GM10248 (cell line): Measurements from ENCODE around the gene TLR7.

ENCODE experiments used
- CTCF ChIA-PET: fragments of 300-600 bp; sonication (Branson Sonifier 250); formaldehyde crosslinking; extraction: SDS; loops from one replicate; lab custom pipeline; 2021; ENCODE audit warnings: antibody characterized with exemption; lab: Yijun Ruan, JAX
- POLR2A ChIA-PET: fragments of 350-650 bp; sonication (Branson Sonifier 250); formaldehyde crosslinking; extraction: SDS; loops from one replicate; lab custom pipeline; 2020; ENCODE audit warnings: antibody characterized with exemption; lab: Yijun Ruan, JAX
- DNase-seq: peaks from one replicate; pipeline ENCODE4 v3.0.0; 2012; ENCODE audit errors: extremely low spot score
- TF ChIP-seq, protein P1 (sequence below): IDR thresholded peaks from 2 replicates; pipeline ENCODE4 v1.5.1; 2012; ENCODE audit warnings: mild to moderate bottlenecking, low read depth; ENCODE audit errors: extremely low read depth, missing control alignments, control extremely low read depth

The TLR7 gene

DNA sequence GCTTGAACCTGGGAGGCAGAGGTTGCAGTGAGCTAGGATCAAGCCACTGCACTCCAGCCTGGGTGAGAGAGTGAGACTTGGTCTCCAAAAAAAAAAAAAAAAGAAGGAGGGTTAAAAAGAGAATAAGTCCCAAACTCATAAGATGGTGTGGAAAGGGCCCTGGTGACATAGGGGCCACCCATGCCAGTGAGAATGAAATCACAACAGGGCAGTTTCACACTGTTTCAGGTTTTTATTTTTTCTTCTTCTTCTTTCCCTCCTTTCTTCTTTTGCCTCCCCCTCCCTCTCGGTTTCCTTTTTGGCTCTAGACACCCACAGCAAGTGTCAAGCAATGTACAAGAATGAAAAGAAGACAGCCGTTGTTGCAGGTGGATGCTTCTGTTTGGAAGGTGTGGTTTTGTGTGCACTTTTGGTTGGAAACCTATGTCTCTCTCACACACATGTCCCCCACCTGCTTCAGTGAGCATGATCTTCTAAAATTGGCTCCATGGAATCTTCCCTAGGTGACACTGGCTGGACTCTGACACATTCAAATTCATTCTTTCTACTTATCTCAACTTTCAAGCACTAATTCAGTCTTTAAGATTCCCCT is 25.1 kb downstream of the TLR7 start:
- DNase-seq = peak; percentile 20
- TF ChIP-seq, protein P1, sequence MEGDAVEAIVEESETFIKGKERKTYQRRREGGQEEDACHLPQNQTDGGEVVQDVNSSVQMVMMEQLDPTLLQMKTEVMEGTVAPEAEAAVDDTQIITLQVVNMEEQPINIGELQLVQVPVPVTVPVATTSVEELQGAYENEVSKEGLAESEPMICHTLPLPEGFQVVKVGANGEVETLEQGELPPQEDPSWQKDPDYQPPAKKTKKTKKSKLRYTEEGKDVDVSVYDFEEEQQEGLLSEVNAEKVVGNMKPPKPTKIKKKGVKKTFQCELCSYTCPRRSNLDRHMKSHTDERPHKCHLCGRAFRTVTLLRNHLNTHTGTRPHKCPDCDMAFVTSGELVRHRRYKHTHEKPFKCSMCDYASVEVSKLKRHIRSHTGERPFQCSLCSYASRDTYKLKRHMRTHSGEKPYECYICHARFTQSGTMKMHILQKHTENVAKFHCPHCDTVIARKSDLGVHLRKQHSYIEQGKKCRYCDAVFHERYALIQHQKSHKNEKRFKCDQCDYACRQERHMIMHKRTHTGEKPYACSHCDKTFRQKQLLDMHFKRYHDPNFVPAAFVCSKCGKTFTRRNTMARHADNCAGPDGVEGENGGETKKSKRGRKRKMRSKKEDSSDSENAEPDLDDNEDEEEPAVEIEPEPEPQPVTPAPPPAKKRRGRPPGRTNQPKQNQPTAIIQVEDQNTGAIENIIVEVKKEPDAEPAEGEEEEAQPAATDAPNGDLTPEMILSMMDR = no peak
- ChIA-PET POLR2A (interaction anchor here (0.6 kb wide), 1 partner anchor 582 kb away, joined by 3 read pairs; no protein-coding TSS in a partner anchor), CTCF (interaction anchor here (11.7 kb wide), 1 partner anchor 77 kb away, joined by 143 read pairs; no protein-coding TSS in a partner anchor)

DNA sequence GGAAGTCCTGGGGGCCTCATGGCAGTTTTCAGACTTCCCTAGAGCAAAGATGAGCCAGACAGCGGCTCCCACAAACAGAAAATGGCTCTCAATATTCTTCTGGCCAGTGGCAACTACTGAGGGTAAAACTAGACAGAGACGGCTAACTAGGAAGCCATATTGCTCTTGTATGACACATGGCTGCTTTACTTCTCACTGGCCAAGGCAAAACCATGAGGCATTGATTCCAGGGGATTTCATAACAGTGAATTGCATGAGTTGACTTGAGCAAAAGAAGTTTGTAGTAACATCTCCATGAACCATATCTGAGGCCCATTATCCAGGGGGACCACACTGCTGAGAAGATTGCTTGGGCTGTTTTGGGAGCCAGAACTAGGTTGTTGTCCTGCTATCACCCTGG is 25.8 kb downstream of the TLR7 start:
- no peak for DNase-seq
- ChIA-PET POLR2A (no interaction called here), CTCF (interaction anchor here (1.3 to 11.7 kb wide), 2 partner anchors 8 to 78 kb away, joined by 3 to 143 read pairs; no protein-coding TSS in a partner anchor)
- TF ChIP-seq, protein P1 = no peak

DNA sequence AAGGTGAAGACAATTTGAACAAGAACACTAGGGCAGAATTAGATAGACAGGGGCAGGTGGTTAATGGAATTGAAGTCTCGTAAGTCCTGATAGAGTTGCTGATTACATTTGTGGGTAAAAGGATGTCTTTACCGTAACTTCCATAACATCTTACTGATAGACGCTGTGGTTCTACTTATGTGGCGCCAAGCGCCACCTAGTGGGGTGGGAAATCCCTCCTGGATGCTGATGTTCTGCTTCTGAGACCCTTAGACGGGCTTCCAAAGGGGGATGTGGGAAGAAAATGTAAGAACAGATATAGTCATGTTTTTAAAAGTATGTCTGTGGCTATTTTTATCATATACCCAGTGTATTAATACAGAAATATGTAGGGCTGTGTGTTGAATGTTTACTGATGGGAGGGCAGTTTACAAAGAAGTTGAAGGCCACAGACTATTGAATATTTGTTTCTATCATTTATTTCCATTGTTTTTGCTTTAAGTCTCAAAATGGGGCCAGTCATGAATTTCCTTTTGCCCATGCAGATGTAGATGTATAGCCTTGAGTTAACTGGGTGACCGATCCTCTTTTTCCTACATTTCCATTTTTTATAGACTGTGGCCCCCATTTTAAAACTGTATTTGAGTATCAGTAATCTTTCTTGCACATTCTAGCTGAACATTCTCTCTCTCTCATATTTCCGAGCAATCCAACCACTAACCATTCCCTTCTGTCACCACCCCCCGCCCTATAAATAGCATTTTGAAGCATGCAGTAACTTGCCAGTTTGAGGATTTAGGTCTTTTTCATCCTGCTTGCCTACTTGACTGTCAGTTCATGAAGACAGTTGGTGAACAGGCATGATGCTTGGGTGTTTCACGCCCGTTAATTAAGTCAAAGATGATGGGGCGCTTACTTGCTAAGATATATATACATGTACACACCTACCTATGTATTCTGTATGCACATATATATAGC is 27.5 kb downstream of the TLR7 start:
- peak; percentile 36 for DNase-seq
- TF ChIP-seq, protein P1 = peak; percentile 45
- CTCF ChIA-PET = interaction anchor here (0.9 to 11.7 kb wide), 7 partner anchors 10 to 83 kb away, joined by 3 to 143 read pairs (median 3); no protein-coding TSS in a partner anchor
- POLR2A ChIA-PET = no interaction called here

DNA sequence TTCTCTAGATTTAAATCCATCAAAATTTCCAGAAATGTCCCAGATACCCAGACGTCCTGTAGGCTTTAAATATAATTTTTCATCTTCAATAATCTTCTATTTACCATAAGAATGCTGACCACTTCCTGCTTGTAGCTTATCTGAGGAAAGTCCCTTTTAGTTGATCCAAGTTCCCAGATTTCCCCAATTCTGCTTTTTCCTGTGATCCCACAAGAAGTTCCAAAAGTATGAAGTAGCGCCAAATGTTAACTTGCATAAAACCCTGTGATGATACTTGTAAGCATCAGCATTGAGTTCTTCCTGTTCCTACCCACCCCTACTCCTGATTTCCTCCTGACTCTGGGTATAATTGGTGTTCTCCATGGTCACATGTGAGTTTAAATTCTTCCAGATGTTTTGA is 29.0 kb downstream of the TLR7 start:
- POLR2A ChIA-PET = no interaction called here
- TF ChIP-seq, protein P1 = no peak
- CTCF ChIA-PET = interaction anchor here (1.1 to 11.7 kb wide), 2 partner anchors 57 to 81 kb away, joined by 3 to 143 read pairs; no protein-coding TSS in a partner anchor
- no peak for DNase-seq

DNA sequence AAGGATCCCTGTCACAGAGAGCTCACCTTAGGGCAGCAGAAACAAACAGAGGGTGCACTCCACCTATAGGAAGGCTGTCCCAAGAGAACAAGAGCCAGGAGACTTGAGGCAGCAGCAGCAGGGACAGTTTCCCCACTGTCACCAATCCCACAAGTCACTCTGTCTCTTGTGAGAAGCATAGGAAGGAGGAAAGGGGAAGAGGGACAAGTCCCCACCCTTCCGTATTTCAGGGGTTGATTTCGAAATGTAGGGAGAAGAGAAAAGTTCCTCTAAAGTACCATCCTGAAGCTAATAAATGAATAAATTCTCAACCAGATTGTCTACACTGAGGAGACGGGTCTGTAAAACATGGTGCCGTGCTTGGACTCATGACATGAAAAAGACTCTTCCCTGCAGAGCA is 30.1 kb downstream of the TLR7 start:
- POLR2A ChIA-PET = no interaction called here
- TF ChIP-seq, protein P1 = no peak
- CTCF ChIA-PET = interaction anchor here (0.7 to 11.7 kb wide), 4 partner anchors 9 to 82 kb away, joined by 3 to 143 read pairs (median 4); no protein-coding TSS in a partner anchor
- DNase-seq = no peak

DNA sequence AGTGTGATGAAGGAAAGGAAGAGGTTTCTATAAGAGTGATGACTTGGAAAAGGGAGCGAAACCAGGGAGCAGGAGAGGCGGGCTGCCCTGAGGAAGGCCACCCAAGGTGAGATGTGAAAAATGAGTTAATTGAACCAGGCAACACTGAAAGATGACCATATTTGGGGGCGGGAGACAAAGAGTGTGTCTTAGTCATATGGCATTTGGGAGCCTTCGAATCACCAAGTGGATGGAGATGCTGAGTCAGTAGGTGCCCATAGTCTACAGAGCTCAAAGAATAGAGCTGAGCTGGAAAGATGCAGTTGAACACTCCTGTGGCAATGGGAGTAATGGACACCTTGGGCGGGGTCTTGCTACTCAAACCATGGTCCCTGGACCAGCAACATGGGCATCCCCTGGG is 31.2 kb downstream of the TLR7 start:
- CTCF ChIA-PET = interaction anchor here (1.6 to 11.7 kb wide), 3 partner anchors 11 to 83 kb away, joined by 3 to 143 read pairs (median 4); no protein-coding TSS in a partner anchor
- POLR2A ChIA-PET = no interaction called here

More for the DNA sequence above, 31.2 kb downstream of the TLR7 start:
- TF ChIP-seq, protein P1 = no peak
- DNase-seq = no peak
